ENCODE measurements around the gene ENG. TPM values are rescaled to one million over a fixed set of nuclear protein-coding genes. Genes with fewer than 3 reads are reported as not detected.

Gene ENG
- total RNA-seq, 1 experiment from 2014 or later = 0.76 TPM

DNA sequence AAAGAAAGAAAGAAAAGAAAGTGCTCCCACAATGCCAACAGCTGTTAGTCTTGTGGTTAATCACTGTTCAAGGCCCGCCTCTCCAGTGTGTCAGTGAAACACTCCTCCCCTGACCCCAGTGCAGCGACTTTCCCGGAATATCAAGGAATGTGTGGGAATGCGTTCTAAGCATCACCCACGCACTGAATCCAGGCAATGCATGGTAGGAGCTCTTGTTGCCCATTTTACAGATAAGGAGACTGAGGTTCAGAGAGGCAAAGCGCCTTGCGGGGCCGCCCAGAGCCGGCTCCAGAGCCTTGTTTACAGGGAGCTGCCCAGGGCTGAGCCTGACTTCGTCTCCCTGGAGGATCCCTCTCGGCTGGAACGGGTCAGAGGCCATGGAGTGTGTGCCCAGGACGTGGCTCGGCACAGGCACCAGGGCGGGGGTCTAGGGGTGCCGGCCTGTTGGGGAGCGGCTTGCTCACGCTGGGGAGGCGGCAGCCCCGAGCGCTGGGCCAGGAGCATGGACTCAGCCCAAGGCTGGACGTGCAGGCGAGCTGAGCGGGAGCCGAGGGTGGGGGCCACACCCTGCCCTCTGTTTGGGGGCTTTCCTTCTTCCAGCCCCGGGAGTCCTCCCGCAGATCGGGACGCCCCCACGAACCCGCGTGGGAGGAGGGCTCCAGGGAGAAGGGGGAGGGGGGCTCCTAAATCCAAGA is 44.1 kb upstream of the ENG start:
- BruUV-seq (replicated peaks) = no TSS peak
- H3K27ac ChIP-seq (ENCODE audit: low read depth, low read length) = peak overlapping the region; percentile 92
- H3K9me2 ChIP-seq (ENCODE audit: insufficient read depth) = no peaks in the 10 kb centered on the region
- ChIA-PET RAD21 (ENCODE audit: low non-redundant PET in 1 of 2, low total read pairs in 2 of 2, uncharacterized antibody in 2 of 2, unreplicated experiment in 2 of 2) (no interaction called here), POLR2A (interaction anchor here (1.2 to 2.2 kb wide), 3 partner anchors 9 to 22 kb away, joined by 3 to 6 read pairs (median 3); no protein-coding TSS in a partner anchor), CTCF (interaction anchor here (1.1 to 1.5 kb wide), 2 partner anchors 23 to 29 kb away, joined by 3 to 5 read pairs; no protein-coding TSS in a partner anchor)
- H2AFZ ChIP-seq (ENCODE audit: low read depth, low read length, poor library complexity, severe bottlenecking) = no peak overlapping the region
- ATAC-seq (peak; percentile 26), DNase-seq (ENCODE audit: low read depth, low spot score) (no peak)
- peak; percentile 40; the same call in 1 of the 2 replicates for TF ChIP-seq EGR1 (IDR thresholded peaks at IDR 0.05; ENCODE audit: low read depth)
- no peak for TF ChIP-seq SIN3A (IDR thresholded peaks at IDR 0.05; ENCODE audit: low read depth)
- H3K27me3 ChIP-seq (ENCODE audit: insufficient read depth, low read length) = no peaks in the 10 kb centered on the region
- H3K4me1 ChIP-seq (ENCODE audit: control insufficient read depth in 1 of 2, insufficient read depth in 2 of 2, low read length in 2 of 2) = peaks cover 33 to 49% of the 10 kb centered on the region in 2 experiments
- peak overlapping the region; percentile 89 to 93 for H3K4me3 ChIP-seq (replicated peaks in 1 of 2; ENCODE audit: low read depth in 1 of 2, low read length in 2 of 2)
- H3K36me3 ChIP-seq (ENCODE audit: control insufficient read depth in 1 of 2, insufficient read depth in 2 of 2, low read length in 2 of 2) = peaks cover 16 to 27% of the 10 kb centered on the region in 2 experiments
- intact Hi-C loops (cut with micrococcal nuclease) = no loop called here
- peaks cover 3% of the 10 kb centered on the region; the same call in 1 of the 2 replicates for H3K79me2 ChIP-seq (ENCODE audit: insufficient read depth, low read length)
- peaks cover 0 to 1% of the 10 kb centered on the region in 2 experiments; a peak in 2 of 4 replicates for H3K9me3 ChIP-seq (ENCODE audit: control insufficient read depth in 1 of 2, insufficient read depth in 1 of 2, low read depth in 1 of 2, low read length in 2 of 2)
- H4K20me1 ChIP-seq (ENCODE audit: insufficient read depth) = no peaks in the 10 kb centered on the region
- peak overlapping the region; percentile 90 for H3K9ac ChIP-seq (ENCODE audit: low read length)
- H3K4me2 ChIP-seq (ENCODE audit: low read length) = peak overlapping the region; percentile 94

- Histone ChIP-seq H3K9me3 (ENCODE audit: control insufficient read depth in 1 of 2, insufficient read depth in 1 of 2, low read depth in 1 of 2, low read length in 2 of 2) (peaks cover 0 to 15% of the 10 kb centered on the region in 2 experiments; a peak in 2 of 4 replicates), H3K4me2 (ENCODE audit: low read length) (peak overlapping the region; percentile 94), H3K27me3 (ENCODE audit: insufficient read depth, low read length) (no peaks in the 10 kb centered on the region), H3K79me2 (ENCODE audit: insufficient read depth, low read length) (peaks cover 3% of the 10 kb centered on the region; the same call in 1 of the 2 replicates), H3K4me1 (ENCODE audit: control insufficient read depth in 1 of 2, insufficient read depth in 2 of 2, low read length in 2 of 2) (peaks cover 22 to 41% of the 10 kb centered on the region in 2 experiments), H3K9me2 (ENCODE audit: insufficient read depth) (no peaks in the 10 kb centered on the region), H3K4me3 (replicated peaks in 1 of 2; ENCODE audit: low read depth in 1 of 2, low read length in 2 of 2) (peak overlapping the region in 1 of 2 experiments; percentile 4; a peak in 1 of 4 replicates), H3K36me3 (ENCODE audit: control insufficient read depth in 1 of 2, insufficient read depth in 2 of 2, low read length in 2 of 2) (peaks cover 22 to 40% of the 10 kb centered on the region in 2 experiments), H2AFZ (ENCODE audit: low read depth, low read length, poor library complexity, severe bottlenecking) (no peak overlapping the region), H4K20me1 (ENCODE audit: insufficient read depth) (no peaks in the 10 kb centered on the region), H3K9ac (ENCODE audit: low read length) (no peak overlapping the region), H3K27ac (ENCODE audit: low read depth, low read length) (peak overlapping the region; percentile 53; the same call in 1 of the 2 replicates)
- ChIA-PET POLR2A (interaction anchor here (0.6 to 2.2 kb wide), 6 partner anchors 12 to 453 kb away, joined by 3 to 6 read pairs (median 3); no protein-coding TSS in a partner anchor), RAD21 (ENCODE audit: low non-redundant PET in 1 of 2, low total read pairs in 2 of 2, uncharacterized antibody in 2 of 2, unreplicated experiment in 2 of 2) (interaction anchor here (0.6 to 1.0 kb wide), 2 partner anchors 20 to 141 kb away, joined by 3 read pairs; partner anchors contain the start of gene ST6GALNAC4 (in 1 of the 2)), CTCF (interaction anchor here (0.7 to 1.5 kb wide), 3 partner anchors 25 to 394 kb away, joined by 3 to 5 read pairs (median 5); no protein-coding TSS in a partner anchor)
- ATAC-seq (peak; percentile 67), DNase-seq (ENCODE audit: low read depth, low spot score) (no peak)
- TF ChIP-seq POLR2A (IDR thresholded peaks at IDR 0.05; ENCODE audit: borderline replicate concordance, extremely low read depth, insufficient read depth, insufficient read length) (no peak), YY1 (IDR thresholded peaks at IDR 0.05; ENCODE audit: extremely low read depth, insufficient replicate concordance, low read depth, low read length) (no peak), ATF3 (IDR thresholded peaks at IDR 0.05) (no peak), EZH2 (IDR thresholded peaks at IDR 0.05) (no peak)
- TF ChIP-seq, protein P1, sequence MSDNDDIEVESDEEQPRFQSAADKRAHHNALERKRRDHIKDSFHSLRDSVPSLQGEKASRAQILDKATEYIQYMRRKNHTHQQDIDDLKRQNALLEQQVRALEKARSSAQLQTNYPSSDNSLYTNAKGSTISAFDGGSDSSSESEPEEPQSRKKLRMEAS (IDR thresholded peaks at IDR 0.05) = no peak
- BruUV-seq (replicated peaks) = no TSS peak
- intact Hi-C loops (cut with micrococcal nuclease) = no loop called here
Observed at GRCh38 chr9:127897193-127897692, 42.8 kb upstream of the ENG start.
